Activated T-cell treated with anti-CD3 and anti-CD28 coated beads, Interleukin-2, amount 50 U/mL, for 24 hours (primary cell): Measurements from ENCODE around the gene LRIG3.

Experiments used
- DNase-seq: peaks from one replicate; pipeline ENCODE4 v3.0.0-alpha.2; 2020
- H3K27ac Mint-ChIP-seq: 2 replicates; pipeline ENCODE4 v1.8.0; 2020; ENCODE audit warnings: mild to moderate bottlenecking, mixed read lengths
- H3K27me3 Mint-ChIP-seq: 2 replicates; pipeline ENCODE4 v1.8.0; 2020; ENCODE audit warnings: mixed read lengths
- H3K36me3 Mint-ChIP-seq: 2 replicates; pipeline ENCODE4 v1.8.0; 2020; ENCODE audit warnings: low read depth, mixed read lengths
- H3K4me1 Mint-ChIP-seq: 2 replicates; pipeline ENCODE4 v1.8.0; 2020; ENCODE audit warnings: low read depth, mixed read lengths
- H3K4me3 Mint-ChIP-seq: 2 replicates; pipeline ENCODE4 v1.8.0; 2020; ENCODE audit warnings: mild to moderate bottlenecking, moderate library complexity, mixed read lengths
- H3K9me3 Mint-ChIP-seq: 2 replicates; pipeline ENCODE4 v1.8.0; 2020; ENCODE audit warnings: mixed read lengths

Gene LRIG3, protein sequence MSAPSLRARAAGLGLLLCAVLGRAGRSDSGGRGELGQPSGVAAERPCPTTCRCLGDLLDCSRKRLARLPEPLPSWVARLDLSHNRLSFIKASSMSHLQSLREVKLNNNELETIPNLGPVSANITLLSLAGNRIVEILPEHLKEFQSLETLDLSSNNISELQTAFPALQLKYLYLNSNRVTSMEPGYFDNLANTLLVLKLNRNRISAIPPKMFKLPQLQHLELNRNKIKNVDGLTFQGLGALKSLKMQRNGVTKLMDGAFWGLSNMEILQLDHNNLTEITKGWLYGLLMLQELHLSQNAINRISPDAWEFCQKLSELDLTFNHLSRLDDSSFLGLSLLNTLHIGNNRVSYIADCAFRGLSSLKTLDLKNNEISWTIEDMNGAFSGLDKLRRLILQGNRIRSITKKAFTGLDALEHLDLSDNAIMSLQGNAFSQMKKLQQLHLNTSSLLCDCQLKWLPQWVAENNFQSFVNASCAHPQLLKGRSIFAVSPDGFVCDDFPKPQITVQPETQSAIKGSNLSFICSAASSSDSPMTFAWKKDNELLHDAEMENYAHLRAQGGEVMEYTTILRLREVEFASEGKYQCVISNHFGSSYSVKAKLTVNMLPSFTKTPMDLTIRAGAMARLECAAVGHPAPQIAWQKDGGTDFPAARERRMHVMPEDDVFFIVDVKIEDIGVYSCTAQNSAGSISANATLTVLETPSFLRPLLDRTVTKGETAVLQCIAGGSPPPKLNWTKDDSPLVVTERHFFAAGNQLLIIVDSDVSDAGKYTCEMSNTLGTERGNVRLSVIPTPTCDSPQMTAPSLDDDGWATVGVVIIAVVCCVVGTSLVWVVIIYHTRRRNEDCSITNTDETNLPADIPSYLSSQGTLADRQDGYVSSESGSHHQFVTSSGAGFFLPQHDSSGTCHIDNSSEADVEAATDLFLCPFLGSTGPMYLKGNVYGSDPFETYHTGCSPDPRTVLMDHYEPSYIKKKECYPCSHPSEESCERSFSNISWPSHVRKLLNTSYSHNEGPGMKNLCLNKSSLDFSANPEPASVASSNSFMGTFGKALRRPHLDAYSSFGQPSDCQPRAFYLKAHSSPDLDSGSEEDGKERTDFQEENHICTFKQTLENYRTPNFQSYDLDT

DNA sequence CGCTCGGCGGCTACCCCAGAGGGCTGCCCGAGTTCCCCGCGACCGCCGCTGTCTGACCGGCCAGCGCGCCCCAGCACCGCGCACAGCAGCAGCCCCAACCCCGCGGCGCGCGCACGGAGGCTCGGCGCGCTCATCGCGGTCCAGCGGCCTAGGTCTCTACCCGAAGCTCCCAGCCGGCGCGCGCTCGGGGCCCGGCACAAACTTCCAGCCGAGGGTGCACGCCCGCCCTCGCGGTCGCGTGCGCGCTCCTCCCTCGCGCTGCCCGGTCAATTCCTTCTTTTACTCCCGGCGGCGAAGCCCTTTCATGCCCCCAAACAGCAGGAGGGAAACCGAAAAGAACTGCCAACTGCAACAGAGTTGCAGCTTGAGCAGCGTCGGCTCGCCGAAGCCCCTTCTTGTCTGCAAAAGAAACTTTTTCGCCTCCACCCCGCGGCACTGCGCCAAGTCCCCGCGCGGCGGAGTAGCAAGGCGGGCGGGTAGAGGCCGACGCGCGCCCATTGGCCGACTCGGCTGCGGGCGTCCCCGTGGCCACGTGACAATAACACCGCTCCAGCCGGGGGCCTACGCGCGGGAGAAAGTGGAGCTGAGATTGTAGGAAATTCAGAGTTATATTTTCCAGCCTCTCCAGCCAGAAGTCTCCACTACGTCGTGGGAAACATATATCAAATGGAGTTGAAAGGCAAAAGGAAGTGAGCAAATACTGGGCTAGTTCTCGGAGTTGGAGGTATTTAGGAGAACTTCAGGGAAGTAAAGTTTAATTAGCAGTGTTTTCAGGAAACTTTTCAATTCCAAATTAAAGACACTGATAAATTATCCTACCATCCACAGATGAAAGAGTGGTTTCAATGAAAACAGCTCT lies at the start of gene LRIG3:
Gene LRIG3 (minus strand): TSS at position 403 of the 859 bp plus-strand sequence. CDS start 269 bp downstream, at position 134.
- no peaks in the 10 kb centered on the region for H3K9me3 Mint-ChIP-seq
- H3K27me3 Mint-ChIP-seq: peaks cover 48% of the 10 kb centered on the region
- peaks cover 12% of the 10 kb centered on the region for H3K4me1 Mint-ChIP-seq
- H3K36me3 Mint-ChIP-seq: no peaks in the 10 kb centered on the region
- peak; percentile 29 for DNase-seq
- peak within 1 kb of the TSS; percentile 64 for H3K4me3 Mint-ChIP-seq
- peak within 1 kb of the TSS; percentile 47 for H3K27ac Mint-ChIP-seq

DNA sequence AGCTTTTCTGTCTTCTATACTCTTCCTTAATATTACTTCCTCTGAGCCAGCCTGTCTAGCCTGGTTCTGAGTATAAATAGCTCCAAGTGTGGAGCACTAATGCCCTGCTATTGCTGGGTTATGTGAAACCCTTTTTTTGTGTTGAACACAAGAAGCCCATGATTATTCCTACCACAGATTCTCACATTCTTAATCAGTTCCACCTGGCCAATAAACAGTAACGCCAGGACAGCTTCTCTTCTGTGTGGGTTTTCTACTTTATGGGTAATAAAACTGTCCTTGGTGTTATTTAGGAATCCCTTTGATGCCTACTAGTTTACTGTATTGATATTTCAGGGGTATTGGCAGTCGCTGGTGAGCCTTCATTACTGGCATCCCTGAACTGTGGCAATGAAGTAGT lies 48.9 kb upstream of the LRIG3 start:
- no peaks in the 10 kb centered on the region for H3K27me3 Mint-ChIP-seq
- no peak overlapping the region for H3K4me3 Mint-ChIP-seq
- no peaks in the 10 kb centered on the region for H3K4me1 Mint-ChIP-seq
- H3K9me3 Mint-ChIP-seq: no peaks in the 10 kb centered on the region
- DNase-seq: no peak
- no peaks in the 10 kb centered on the region for H3K36me3 Mint-ChIP-seq
- H3K27ac Mint-ChIP-seq: no peak overlapping the region

GRCh38 chr12:58967561-58967960 lies 47.3 kb upstream of the LRIG3 start:
- no peaks in the 10 kb centered on the region for H3K4me1 Mint-ChIP-seq
- DNase-seq: no peak

DNA sequence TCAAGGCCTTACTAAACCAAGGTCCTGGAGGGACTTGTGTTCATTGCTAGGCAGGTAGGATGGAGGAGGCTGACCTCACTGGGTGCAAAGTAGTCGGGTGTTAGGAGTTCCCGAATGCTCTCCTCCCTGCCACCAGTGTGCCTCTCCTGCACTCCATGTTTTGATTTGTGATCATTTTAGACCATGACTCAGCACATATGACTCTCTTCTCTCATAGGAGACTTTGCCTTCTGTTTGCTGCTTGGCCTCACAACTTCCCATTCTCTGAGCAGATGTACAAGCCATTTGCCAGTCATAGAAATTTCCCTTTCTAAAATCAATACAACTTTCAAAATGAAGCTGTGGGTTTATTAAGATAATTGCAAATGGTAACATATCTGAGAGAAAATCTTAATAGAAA lies 46.6 kb upstream of the LRIG3 start:
- no peak overlapping the region for H3K27ac Mint-ChIP-seq
- no peaks in the 10 kb centered on the region for H3K27me3 Mint-ChIP-seq
- H3K9me3 Mint-ChIP-seq: peaks cover 3% of the 10 kb centered on the region
- no peaks in the 10 kb centered on the region for H3K4me1 Mint-ChIP-seq
- DNase-seq: no peak
- no peaks in the 10 kb centered on the region for H3K36me3 Mint-ChIP-seq
- no peak overlapping the region for H3K4me3 Mint-ChIP-seq

More at GRCh38 chr12:58967561-58967960, 47.3 kb upstream of the LRIG3 start:
- peaks cover 3% of the 10 kb centered on the region for H3K9me3 Mint-ChIP-seq
- H3K36me3 Mint-ChIP-seq: no peaks in the 10 kb centered on the region
- no peaks in the 10 kb centered on the region for H3K27me3 Mint-ChIP-seq
- no peak overlapping the region for H3K27ac Mint-ChIP-seq
- no peak overlapping the region for H3K4me3 Mint-ChIP-seq

DNA sequence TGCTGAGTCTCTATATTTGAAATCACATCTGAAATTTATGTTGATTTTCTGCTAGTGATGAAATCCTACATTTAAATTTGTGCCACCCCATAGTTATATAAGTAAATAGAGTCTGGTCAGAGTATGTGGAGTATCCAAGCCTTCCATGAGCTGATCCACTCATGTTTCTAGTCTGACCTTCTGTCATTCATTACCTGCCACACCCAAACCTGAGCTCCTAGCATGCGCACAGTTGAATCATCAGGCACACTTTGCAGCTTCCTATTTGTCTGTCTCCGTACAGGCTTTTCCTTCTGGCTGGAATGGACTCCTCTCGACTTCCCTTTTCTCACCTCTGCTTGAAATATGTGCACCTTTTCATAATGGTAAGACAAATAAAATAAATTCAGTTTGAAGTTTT lies 45.3 kb upstream of the LRIG3 start:
- Mint-ChIP-seq H3K27me3 (no peaks in the 10 kb centered on the region), H3K27ac (no peak overlapping the region), H3K36me3 (no peaks in the 10 kb centered on the region), H3K4me1 (no peaks in the 10 kb centered on the region), H3K4me3 (no peak overlapping the region), H3K9me3 (peaks cover 3% of the 10 kb centered on the region)
- DNase-seq: no peak

GRCh38 chr12:58963844-58964243 lies 43.5 kb upstream of the LRIG3 start:
- Mint-ChIP-seq H3K9me3 (peaks cover 3% of the 10 kb centered on the region), H3K4me3 (no peak overlapping the region), H3K4me1 (no peaks in the 10 kb centered on the region), H3K27ac (no peak overlapping the region), H3K36me3 (no peaks in the 10 kb centered on the region), H3K27me3 (no peaks in the 10 kb centered on the region)
- DNase-seq: no peak

DNA sequence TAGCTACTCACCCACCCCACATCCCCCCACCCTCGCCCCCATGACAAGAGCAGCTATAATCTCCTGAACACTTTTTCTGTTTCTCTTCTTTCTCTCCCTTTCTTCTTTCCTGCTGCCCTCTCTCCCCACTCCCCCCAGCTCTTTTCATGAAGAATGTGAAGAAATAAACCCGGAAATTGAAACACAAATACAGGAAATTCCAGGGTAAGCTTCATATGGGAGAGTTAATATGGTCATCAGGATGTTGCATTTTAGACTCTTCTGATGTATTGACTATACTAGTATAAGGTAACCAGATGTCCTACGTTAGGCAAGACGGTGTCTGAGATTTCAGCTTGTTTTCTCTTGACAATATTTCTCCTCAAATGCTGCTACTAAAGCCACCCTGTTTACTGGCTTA lies 41.6 kb upstream of the LRIG3 start:
- no peaks in the 10 kb centered on the region for H3K27me3 Mint-ChIP-seq
- no peaks in the 10 kb centered on the region for H3K36me3 Mint-ChIP-seq
- H3K4me3 Mint-ChIP-seq: no peak overlapping the region
- peaks cover 3% of the 10 kb centered on the region for H3K9me3 Mint-ChIP-seq
- DNase-seq: no peak
- H3K27ac Mint-ChIP-seq: no peak overlapping the region
- H3K4me1 Mint-ChIP-seq: no peaks in the 10 kb centered on the region

GRCh38 chr12:58961166-58961565 lies 40.9 kb upstream of the LRIG3 start:
- Mint-ChIP-seq H3K4me3 (no peak overlapping the region), H3K36me3 (no peaks in the 10 kb centered on the region), H3K27ac (no peak overlapping the region), H3K4me1 (no peaks in the 10 kb centered on the region), H3K27me3 (no peaks in the 10 kb centered on the region), H3K9me3 (peaks cover 3% of the 10 kb centered on the region)
- DNase-seq: no peak

- H3K27me3 Mint-ChIP-seq: no peaks in the 10 kb centered on the region
- H3K36me3 Mint-ChIP-seq: no peaks in the 10 kb centered on the region
- DNase-seq: no peak
- H3K27ac Mint-ChIP-seq: no peak overlapping the region
- no peak overlapping the region for H3K4me3 Mint-ChIP-seq
- H3K4me1 Mint-ChIP-seq: no peaks in the 10 kb centered on the region
- peaks cover 3% of the 10 kb centered on the region for H3K9me3 Mint-ChIP-seq
Measured at GRCh38 chr12:58959639-58960300, 39.5 kb upstream of the LRIG3 start.

GRCh38 chr12:58957298-58957697 lies 37.0 kb upstream of the LRIG3 start:
- no peaks in the 10 kb centered on the region for H3K36me3 Mint-ChIP-seq
- no peaks in the 10 kb centered on the region for H3K27me3 Mint-ChIP-seq
- no peak overlapping the region for H3K27ac Mint-ChIP-seq
- no peaks in the 10 kb centered on the region for H3K4me1 Mint-ChIP-seq
- H3K4me3 Mint-ChIP-seq: no peak overlapping the region
- H3K9me3 Mint-ChIP-seq: no peaks in the 10 kb centered on the region
- no peak for DNase-seq

GRCh38 chr12:58955849-58956248 lies 35.5 kb upstream of the LRIG3 start:
- no peaks in the 10 kb centered on the region for H3K36me3 Mint-ChIP-seq
- no peak overlapping the region for H3K27ac Mint-ChIP-seq
- H3K4me1 Mint-ChIP-seq: no peaks in the 10 kb centered on the region
- DNase-seq: no peak
- H3K27me3 Mint-ChIP-seq: no peaks in the 10 kb centered on the region
- H3K4me3 Mint-ChIP-seq: no peak overlapping the region
- no peaks in the 10 kb centered on the region for H3K9me3 Mint-ChIP-seq

GRCh38 chr12:58954002-58954401 lies 33.7 kb upstream of the LRIG3 start:
- Mint-ChIP-seq H3K27ac (no peak overlapping the region), H3K27me3 (no peaks in the 10 kb centered on the region), H3K36me3 (no peaks in the 10 kb centered on the region), H3K4me3 (no peak overlapping the region), H3K9me3 (no peaks in the 10 kb centered on the region), H3K4me1 (no peaks in the 10 kb centered on the region)
- no peak for DNase-seq

DNA sequence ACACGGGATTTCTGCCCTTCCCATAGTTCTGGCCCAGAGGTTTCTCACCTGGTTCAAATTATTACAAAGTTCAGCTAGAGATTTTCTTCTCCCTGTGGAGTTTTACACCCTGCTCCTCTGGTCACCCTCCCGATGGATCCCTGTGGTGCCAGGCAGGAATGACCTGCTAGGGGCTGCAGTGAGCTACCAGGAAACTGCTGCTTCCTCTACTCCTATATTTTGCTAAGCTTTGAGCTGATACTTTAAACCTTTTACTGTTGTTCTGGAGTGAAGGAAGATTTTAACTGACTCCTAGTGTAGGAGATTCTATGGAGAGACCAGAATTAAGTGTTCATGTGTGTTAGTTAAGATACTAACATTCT lies 30.4 kb upstream of the LRIG3 start:
- DNase-seq: no peak
- H3K9me3 Mint-ChIP-seq: peaks cover 14% of the 10 kb centered on the region
- H3K27ac Mint-ChIP-seq: no peak overlapping the region
- H3K27me3 Mint-ChIP-seq: no peaks in the 10 kb centered on the region
- H3K4me1 Mint-ChIP-seq: no peaks in the 10 kb centered on the region
- no peaks in the 10 kb centered on the region for H3K36me3 Mint-ChIP-seq
- no peak overlapping the region for H3K4me3 Mint-ChIP-seq
